ENCODE data around the gene CNOT3.

- TF ChIP-seq CTCF (IDR thresholded peaks at IDR 0.05) (no peak), POLR2A (IDR thresholded peaks at IDR 0.05) (no peak)
Observed at GRCh38 chr19:54203151-54203611, 65.6 kb downstream of the CNOT3 start.

All from lower leg skin (tissue), 3 donors.